ENCODE measurements around the gene CFAP52.
"Not testable (repeated sequence)": the region's sequence is repeated elsewhere in the genome, so short reads cannot be mapped to it uniquely, and the experiment has no call there.

CFAP52 gene

GRCh38 chr17:9568957-9569588, 7.4 kb upstream of the CFAP52 start:
- FAIRE-seq (no peak), DNase-seq (ENCODE audit: insufficient read length, low spot score) (no peak)

DNA sequence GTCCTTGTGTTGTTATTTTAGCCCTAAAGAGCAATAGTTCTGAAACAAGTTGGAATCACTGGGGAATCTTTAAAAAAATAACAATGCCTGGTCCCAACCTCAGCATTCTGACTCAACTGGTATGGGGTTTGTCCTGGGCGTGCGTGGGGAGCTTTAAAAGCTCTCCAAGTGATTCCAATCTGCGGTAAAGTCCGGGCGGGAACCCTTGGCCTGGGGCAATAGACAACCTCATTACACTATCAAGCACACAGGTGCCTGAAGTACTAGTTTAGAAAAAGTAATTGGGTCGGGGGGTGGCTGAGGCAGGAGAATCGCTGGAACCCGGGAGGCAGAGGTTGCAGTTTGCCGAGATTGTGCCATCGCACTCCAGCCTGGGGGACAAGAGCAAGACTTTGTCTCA, 5.2 kb upstream of the CFAP52 start:
- no peak for DNase-seq (ENCODE audit: insufficient read length, low spot score)
- FAIRE-seq, result no peak

DNA sequence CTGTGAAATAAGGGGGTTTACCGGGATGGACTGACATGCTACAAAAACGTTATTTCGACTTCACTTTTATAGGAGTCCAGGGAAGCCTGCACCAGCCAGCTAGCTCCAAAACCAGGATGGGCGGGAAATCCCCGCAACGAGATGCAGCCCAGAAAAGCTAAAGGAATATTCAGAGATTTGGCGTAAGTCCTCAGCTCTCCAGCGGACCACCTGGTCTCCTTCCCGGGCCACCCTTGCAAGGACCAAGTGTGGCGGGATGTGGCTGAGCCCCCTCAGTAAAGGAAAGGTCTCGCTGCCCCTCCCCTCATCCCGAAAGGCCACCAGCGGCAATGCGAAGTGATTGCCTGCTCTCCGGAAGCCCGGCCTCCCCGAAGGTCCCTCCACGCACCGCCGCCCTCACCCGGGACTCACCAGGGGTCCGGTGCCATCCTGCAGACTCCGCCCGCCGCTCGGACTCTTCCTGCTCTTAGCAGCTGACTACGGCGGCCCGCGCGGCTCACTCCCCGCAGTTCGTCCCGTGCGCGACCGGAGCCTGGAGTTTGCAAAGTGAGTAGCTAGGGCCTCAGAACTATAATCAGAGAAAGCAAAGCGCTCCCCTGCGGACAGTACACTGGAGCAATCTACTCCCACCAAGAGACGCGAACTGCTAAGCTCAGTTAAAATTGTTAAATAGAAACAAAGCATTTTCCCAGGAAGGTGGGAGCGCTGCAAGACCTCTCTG, 901 bp upstream of the CFAP52 start, which contains the start of gene STX8:
STX8 (minus strand) TSS at position 440 of the 721 bp plus-strand sequence; CDS start at position 428, 12 bp downstream.
- FAIRE-seq (no peak), DNase-seq (ENCODE audit: insufficient read length, low spot score) (peak; percentile 79)

DNA sequence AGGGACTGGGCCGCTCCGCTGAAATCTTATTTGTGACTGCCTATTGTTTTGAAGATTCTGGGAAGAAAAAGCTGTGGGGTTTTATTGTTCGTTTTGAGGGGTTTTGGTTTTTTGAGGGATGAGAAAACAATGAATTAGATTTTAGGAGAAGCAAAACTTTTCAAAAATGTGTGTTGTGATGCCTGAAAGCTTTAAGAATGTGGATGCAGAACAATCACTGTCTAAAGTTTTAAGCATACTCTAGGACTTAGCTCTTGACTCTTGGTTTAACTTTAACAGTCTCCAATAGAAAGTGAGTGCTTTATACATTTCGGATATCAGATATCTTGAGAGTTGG, 899 bp downstream of the CFAP52 start:
- FAIRE-seq (no peak), DNase-seq (ENCODE audit: insufficient read length, low spot score) (no peak)

DNA sequence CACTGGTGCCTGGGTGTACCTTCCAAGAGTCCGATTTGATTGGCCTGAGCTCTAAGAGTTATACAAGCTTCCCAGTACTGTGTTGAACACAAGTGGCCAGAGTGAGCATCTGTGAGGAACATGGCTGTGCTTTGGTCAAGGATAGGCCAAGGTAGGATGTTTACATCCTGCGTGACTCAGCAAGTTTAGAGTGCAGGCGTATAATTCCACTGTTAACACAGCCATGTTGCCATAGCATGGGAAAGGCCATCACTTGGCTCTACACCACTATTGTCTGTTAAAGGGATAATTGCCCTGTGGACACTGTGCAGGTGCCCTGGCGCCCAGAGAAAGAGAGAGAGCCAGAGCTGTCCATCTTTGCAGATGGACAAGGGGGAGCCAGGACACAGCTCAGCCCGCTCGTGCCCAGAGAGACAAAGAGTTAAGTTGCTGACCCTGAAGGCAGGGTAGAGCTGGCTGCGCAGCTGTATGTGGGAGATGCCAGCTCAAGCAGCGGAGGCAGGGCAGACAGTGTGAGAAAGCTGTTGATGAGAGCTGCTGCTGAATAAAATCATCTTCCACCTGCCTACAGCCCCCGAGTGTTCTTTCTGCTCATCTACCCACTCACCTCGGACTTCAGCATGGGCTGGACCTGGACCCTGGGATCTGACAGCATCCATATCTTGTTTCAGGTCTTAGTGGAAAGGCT, 11.7 kb downstream of the CFAP52 start:
- no peak for FAIRE-seq
- no peak for DNase-seq (ENCODE audit: insufficient read length, low spot score)

GRCh38 chr17:9594065-9594464, 17.6 kb downstream of the CFAP52 start:
- FAIRE-seq, result no peak

DNA sequence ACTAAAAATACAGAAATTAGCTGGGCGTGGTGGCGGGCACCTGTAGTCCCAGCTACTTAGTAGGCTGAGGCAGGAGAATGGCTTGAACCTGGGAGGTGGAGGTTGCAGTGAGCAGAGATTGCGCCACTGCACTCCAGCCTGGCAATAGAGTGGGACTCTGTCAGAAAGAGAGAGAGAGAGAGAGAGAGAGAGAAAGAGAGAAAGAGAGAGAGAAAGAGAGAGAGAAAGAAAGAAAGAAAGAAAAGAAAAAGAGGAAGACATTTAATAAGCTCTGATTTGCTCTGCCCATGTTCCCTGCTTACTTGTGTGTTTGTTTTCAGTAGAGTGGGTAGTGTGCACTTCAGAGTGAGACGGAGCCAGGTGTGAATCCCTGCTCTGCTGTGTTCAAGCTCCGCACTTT, 21.2 kb downstream of the CFAP52 start:
- not testable (repeated sequence) for FAIRE-seq; DNase-seq (ENCODE audit: insufficient read length, low spot score)

More at GRCh38 chr17:9594065-9594464, 17.6 kb downstream of the CFAP52 start:
- DNase-seq (ENCODE audit: insufficient read length, low spot score), result no peak

DNA sequence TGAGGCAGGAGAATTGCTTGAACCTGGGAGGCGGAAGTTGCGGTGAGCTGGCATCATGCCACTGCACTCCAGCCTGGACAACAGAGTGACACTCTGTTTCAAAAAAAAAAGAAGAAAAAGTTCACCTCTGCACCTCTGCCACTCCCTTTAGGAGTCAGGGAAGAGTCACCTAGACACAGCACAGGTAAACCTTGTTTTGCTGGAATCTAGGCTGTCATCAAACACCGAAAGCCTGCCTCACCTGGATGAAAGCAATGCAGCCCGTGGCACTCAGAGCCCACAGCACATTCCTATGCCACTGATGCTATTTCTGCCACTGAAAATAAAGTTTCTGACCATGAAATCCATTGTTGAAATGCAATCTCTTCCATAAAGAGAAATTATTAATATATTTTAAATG, 22.2 kb downstream of the CFAP52 start:
- FAIRE-seq, result no peak
- DNase-seq (ENCODE audit: insufficient read length, low spot score), result no peak

GRCh38 chr17:9604583-9604982, 28.1 kb downstream of the CFAP52 start:
- not testable (repeated sequence) for FAIRE-seq; DNase-seq (ENCODE audit: insufficient read length, low spot score)

DNA sequence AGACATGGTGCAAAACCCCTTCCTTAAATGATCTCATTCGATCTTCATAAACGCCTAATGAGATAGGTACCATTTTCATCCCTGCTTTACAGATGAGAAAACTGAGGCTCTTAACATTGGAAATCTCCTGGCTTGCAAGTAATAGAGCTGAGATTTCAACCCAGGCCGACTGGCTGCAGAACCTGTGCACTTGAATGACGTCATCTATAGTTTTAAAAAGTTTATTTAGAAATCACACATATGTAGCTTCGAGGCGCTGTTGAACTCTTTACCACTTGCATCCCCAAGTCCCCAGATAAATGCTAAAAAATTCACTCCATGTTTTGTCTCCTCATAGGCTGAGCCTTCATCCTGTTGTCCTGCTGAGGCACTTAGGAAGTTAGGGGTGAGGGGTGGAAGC, 30.0 kb downstream of the CFAP52 start:
- FAIRE-seq (no peak), DNase-seq (ENCODE audit: insufficient read length, low spot score) (no peak)

GRCh38 chr17:9607058-9607457, 30.6 kb downstream of the CFAP52 start:
- not testable (repeated sequence) for FAIRE-seq; DNase-seq (ENCODE audit: insufficient read length, low spot score)

- FAIRE-seq (no peak), DNase-seq (ENCODE audit: insufficient read length, low spot score) (no peak)
These were observed 35.1 kb downstream of the CFAP52 start for GRCh38 chr17:9611557-9611956.

DNA sequence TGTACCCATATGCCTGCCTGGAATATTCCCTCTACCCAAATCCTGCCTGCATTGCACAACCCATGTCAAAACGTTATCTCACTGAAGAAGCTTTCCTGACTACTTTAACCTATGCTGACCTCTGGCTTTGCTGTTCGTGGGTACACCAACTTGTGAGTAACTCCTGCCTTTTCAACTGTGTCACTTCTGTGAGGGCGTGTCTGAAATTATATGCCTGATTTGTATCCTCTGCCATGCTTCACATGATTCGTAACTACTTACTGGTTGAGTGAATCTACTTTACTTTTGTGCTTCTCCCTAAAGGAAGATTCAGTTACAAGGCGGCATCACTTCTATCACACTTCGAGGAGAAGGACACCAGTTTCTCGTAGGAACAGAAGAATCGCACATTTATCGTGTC, 35.6 kb downstream of the CFAP52 start:
- FAIRE-seq (no peak), DNase-seq (ENCODE audit: insufficient read length, low spot score) (no peak)

DNA sequence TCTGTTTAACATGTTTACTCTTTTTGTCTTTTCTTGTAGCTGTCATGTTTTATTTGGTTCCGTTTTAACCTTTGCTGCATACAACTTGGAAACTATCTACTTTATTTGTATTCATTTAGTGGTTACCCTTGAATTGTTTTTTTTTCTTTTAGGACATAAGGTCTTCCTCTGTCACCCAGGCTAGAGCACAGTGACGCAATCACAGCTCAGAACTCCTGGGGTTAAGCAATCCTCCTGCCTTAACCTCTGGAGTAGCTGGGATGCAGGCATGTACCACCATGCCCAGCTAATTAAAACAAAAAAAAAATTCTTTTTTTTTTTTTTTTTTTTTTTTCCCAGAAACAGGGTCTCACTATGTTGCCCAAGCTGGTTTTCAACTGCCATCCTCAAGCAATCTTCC, 39.0 kb downstream of the CFAP52 start:
- no peak for DNase-seq (ENCODE audit: insufficient read length, low spot score)

DNA sequence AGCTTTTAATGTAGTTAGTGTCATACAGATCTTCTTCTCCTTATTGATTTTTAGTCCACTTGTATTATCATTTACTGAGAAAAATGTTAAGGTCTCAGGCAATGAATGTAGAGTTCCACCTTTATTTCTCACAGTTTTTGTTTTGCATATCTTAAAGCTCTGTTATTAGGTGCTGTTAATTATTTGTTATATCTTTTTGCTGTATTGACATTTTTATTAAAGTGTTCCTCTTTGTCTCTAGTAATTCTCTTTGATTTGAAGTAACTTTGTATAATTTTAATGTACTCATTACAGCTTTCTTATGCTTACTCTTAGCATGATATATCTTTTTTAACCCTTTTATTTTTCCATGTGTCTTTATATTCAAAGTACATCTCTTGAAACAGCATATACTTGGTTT, 46.5 kb downstream of the CFAP52 start:
- DNase-seq (ENCODE audit: insufficient read length, low spot score) (no peak), FAIRE-seq (no peak)

More for the DNA sequence above, 39.0 kb downstream of the CFAP52 start:
- no peak for FAIRE-seq

GRCh38 chr17:9628509-9628908, 52.1 kb downstream of the CFAP52 start:
- DNase-seq (ENCODE audit: insufficient read length, low spot score) (no peak), FAIRE-seq (no peak)

GRCh38 chr17:9632741-9633140, 56.3 kb downstream of the CFAP52 start:
- no peak for FAIRE-seq
- no peak for DNase-seq (ENCODE audit: insufficient read length, low spot score)

- no peak for DNase-seq (ENCODE audit: insufficient read length, low spot score)
- FAIRE-seq, result no peak
These were observed 58.9 kb downstream of the CFAP52 start for GRCh38 chr17:9635340-9635739.

DNA sequence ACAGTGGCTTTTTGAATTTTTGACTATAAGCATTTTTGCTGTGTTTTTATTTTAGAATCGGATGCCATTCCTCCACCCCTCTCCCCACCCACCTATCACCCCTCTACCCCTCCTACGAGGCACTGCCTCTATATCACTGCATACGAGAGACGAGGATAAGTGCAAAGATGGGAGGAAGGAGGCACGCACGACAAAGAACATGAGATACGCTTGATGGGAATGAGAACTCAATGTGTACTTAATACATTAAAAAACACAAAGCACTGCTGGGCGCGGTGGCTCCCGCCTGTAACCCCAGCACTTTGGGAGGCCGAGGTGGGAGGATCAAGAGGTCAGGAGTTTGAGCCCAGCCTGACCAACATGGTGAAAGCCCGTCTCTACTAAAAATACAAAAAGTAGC, 60.1 kb downstream of the CFAP52 start:
- no peak for FAIRE-seq
- DNase-seq (ENCODE audit: insufficient read length, low spot score), result no peak

GRCh38 chr17:9640388-9640787, 63.9 kb downstream of the CFAP52 start:
- FAIRE-seq; DNase-seq (ENCODE audit: insufficient read length, low spot score): not testable (repeated sequence)

DNA sequence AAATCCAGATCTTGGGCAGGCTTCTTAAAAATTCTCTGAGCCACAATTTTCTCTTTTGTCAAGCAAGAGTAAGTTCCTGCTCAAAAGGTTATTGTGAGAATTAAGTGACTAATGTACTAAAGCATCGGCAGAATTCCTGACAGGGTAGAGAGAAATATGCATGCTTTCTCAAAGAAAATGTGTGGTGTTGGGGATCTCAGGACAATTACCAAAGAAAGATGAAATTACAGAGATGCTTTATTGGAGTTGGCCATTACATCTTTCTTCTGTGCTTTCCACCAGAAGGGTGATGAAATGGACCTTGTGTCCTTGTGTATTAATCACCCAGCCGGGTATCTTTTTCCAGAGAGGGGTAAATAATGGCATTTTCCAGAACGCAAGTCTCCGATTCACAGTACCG, 67.2 kb downstream of the CFAP52 start:
- no peak for DNase-seq (ENCODE audit: insufficient read length, low spot score)
- no peak for FAIRE-seq
